ENCODE data around the gene PIGL.
"Not testable (repeated sequence)": the region's sequence is repeated elsewhere in the genome, so short reads cannot be mapped to it uniquely, and the experiment has no call there.

PIGL gene

DNA sequence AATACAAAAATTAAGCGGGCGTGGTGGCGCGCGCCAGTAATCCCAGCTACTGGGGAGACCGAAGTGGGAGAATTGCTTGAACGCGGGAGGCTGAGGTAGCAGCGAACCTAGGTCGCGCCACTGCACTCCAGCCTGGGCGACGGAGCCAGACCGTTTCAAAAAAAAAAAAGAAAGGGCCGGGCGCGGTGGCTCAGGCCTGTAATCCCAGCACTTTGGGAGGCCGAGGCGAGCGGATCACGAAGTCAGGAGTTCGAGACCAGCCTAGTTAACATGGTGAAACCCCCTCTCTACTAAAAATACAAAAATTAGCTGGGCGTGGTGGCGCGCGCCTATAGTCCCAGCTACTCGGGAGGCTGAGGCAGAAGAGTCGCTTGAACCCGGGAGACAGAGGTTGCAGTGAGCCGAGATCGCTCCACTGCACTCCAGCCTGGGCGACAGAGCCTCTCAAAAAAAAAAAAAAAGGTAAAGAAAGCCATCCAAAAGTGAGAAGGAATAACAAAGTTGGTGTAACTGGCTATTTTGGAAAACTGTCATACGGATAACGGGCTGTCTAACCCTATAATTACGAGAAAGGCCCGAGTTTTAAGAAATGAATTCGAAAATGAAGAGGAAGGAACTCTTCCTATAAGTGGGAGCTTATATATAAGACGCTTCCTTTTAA is 539 bp upstream of the PIGL start:
- DNase-seq (ENCODE audit: low spot score) = not testable (repeated sequence)

GRCh38 chr17:16222406-16222805 is 5.4 kb downstream of the PIGL start:
- no peak for DNase-seq (ENCODE audit: low spot score)

DNA sequence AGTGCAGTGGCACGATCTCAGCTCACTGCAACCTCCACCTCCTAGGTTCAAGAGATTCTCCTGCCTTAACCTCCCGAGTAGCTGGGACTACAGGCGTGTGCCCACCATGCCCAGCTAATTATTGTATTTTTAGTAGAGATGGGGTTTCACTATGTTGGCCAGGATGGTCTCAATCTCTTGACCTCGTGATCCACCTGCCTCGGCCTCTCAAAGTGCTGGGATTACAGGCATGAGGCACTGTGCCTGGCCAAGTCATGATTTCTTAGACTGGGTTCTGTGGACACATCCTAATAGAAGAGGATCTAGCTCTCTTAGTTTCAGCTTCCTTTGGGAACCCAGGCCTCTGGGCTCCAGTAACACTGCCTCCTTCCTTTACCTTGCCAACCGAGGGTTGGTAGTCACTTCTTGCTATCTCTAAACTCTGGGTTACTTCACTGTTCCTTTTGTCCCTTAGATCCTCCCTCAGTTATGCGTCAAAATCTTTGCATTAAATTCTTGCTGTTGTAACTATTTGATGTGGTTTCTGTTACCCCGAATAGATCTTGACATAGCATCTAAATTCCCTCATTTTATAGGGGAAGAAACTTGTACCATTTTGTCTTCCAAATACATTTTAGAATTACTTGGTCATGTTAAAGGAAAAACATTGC is 13.0 kb downstream of the PIGL start:
- DNase-seq (ENCODE audit: low spot score) = not testable (repeated sequence)

DNA sequence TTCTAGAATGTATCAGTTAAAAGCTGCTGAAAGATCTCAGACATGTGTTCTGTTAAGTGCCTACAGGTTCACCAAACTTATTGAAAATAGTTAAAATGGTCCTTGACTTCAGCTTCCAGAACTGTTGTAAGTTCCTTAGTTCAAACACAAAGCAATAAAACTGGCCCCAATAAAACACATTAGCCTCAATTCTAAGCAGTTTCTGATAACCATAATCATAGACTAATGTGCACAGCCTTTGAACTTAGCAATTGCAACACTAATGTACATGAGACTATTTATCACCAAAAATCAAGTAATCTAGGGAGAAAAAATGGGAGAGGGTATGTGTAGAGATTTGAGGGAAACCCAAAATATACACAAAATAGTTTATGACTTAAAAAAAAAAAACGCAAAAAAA is 15.4 kb downstream of the PIGL start:
- no peak for DNase-seq (ENCODE audit: low spot score)

- no peak for DNase-seq (ENCODE audit: low spot score)
Measured at GRCh38 chr17:16239931-16240330, 22.9 kb downstream of the PIGL start.

GRCh38 chr17:16241906-16242399 is 24.9 kb downstream of the PIGL start:
- no peak for DNase-seq (ENCODE audit: low spot score)

DNA sequence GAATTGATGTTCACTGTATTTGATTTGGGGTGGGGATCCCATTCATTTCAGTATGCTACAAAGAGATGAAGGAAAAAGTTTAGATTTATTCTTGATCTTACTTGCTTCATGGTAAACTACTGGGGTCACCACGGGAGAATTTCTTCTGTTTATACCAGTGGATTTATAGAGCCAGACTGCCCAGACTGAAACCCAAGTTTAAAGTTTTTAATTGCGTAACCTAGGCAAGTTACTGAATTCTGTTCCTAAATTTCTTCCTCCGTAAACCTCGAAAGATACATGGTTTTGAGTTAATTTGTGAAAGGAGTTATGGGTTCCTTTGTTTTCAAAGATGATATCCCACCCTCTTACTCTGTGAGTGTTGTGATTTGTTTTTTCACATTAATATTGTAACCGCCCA is 26.4 kb downstream of the PIGL start:
- no peak for DNase-seq (ENCODE audit: low spot score)

GRCh38 chr17:16243801-16244567 is 27.0 kb downstream of the PIGL start:
- no peak for DNase-seq (ENCODE audit: low spot score)

DNA sequence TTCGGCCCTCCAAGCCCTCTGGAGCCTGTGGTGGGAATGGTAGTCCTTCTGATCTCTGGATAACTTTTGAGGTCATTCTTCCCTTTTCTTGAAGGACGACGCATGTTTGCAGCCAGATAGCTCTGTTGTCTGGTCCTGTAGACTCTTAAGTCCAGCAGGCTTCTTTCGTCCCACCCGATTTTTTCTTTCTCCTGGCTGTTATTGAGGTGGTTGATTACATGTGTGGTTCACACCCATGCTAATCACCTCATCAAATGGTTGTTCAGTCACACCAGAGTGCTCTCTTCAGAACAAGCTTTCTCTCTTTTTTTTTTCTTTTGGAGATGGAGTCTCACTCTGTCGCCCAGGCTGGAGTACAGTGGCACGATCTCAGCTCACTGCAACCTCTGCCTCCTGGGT is 30.6 kb downstream of the PIGL start:
- DNase-seq (ENCODE audit: low spot score) = no peak

GRCh38 chr17:16250635-16251034 is 33.6 kb downstream of the PIGL start:
- DNase-seq (ENCODE audit: low spot score) = no peak

DNA sequence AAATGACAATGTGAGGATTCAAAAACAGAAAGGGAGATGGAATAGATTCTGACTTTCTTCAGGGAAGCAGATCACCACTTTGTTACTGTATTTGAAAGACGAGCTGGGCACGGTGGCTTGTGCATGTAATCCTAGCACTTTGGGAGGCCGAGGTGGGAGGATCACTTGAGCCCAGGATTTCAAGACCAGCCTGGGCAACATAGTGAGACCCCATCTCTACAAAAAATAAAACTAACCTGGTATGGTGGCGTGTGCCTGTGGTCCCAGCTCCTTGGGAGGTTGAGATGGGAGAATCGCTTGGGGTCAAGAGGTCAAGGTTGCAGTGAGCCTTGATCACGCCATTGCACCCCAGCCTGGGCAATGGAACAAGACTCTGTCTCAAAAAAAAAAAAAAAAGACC is 34.0 kb downstream of the PIGL start:
- no peak for DNase-seq (ENCODE audit: low spot score)

DNA sequence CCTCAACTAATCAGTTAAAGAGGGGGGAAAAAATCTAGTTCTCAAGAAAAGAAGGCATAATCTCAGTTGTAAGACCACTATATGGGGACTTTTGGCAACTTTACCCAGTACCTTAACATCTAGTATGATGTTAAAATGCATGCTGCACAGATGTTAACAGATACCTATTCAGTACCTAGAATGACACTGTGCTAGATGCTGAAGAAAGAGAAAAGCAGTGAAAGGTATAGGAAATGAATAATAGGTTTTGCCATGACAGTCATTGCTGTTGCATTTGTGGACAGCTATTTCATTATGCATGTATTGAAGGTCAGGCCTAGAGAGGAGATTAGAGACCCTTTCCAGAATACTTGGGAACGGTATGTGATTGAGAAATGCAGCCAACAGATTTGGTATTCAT is 34.5 kb downstream of the PIGL start:
- no peak for DNase-seq (ENCODE audit: low spot score)

DNA sequence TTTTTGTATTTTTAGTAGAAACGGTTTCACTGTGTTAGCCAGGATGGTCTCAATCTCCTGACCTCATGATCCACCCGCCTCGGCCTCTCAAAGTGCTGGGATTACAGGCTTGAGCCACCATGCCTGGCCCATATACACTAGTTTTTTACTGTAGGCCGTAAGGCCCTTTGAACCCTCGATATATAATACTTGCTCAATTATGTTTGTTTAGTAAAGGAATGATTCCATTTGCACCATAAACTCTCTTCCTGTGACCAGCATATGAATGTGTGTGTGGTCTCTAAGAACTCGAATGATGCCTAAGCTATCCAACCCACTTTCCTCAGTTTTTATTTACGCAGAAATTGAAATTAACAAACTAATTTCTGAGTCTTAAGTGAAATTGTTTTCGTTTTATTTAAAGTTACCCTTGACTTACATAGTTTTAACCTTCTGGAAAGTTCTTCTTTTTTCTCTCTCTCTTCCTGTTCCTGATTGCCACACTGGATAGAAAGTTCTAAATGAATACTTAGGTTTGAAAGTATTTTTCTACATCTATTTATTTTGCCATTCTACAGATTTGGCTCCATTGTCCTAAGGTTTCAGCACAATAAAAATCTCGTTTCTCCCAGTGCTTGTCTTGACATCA is 37.9 kb downstream of the PIGL start:
- no peak for DNase-seq (ENCODE audit: low spot score)

DNA sequence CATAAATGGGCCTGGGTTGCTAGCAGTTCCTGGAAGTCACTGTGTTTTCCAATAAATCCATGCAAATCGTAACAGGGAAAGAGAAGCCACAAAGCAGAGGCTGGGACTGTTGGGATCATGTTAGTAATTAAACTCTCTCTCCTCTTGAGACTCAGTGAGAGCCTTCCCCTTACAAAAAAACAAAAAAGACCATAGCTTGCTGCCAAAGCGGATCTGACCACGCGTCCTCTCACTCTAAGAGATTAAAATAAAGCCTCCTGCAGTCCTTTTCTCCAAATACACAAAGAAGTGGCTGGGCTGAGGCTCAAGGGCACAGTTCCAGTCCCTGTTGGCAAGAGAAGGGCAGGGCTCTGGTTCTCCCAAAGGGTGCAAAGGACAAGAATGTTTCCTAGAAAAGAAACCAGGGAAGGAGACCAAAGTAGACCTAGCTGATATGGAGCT is 38.5 kb downstream of the PIGL start:
- DNase-seq (ENCODE audit: low spot score) = no peak

DNA sequence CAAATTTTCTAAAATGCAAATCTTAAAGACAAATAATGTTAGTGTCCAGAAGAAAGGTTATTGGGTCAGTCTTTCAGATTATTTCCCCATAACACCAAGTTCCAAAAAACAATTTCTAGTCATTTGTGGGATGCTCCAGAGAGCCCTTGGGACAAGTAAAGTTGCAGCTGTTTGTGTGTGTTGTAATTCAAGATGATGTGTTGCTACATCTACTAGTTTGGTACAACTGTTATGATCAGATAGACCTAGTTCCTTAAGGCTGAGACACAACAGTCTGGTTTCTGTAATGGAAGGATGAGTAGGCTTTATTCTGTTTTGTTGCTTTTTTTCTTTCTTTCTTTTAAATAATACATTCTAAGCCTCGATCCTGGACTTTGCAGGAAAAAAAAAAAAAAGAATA is 41.9 kb downstream of the PIGL start:
- DNase-seq (ENCODE audit: low spot score) = no peak

- DNase-seq (ENCODE audit: low spot score) = no peak
Measured at GRCh38 chr17:16259926-16260325, 42.9 kb downstream of the PIGL start.

DNA sequence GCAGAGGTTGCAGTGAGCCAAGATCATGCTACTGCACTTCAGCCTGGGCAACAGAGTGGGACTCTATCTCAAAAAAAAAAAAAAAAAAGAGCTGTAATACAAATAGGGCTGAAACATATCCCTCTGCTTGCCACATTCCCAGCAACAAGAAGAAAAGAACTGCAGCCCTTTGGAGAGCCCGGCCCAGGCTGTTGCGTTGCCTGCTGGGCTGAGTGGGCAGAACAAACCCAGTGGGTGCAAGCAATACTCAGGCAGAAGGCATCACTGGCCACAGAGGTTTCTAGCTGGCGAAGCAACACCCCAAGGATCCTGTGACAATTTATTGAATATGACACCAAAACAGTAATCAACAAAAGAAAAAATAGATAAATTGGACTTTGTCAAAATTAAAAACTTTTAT is 44.0 kb downstream of the PIGL start:
- DNase-seq (ENCODE audit: low spot score) = no peak

DNA sequence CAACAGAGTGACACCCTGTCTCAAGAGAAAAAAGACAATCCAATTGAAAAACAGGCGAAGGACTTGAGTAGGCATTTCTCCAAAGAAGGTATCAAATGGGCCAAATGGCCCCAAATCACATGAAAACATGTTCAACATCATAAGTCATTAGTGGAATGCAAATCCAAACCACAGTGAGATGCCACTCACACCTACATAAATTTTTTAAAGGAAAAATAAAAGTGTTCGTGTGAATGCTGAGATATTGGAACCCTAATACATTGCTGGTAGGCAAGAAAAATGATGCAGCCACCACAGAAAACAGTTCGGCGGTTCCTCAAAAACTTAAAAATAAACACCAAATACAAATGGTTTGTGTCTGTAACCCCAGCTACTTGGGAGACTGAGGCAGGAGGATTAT is 45.2 kb downstream of the PIGL start:
- DNase-seq (ENCODE audit: low spot score) = no peak

- DNase-seq (ENCODE audit: low spot score) = no peak
Measured at GRCh38 chr17:16267174-16267573, 50.2 kb downstream of the PIGL start.

DNA sequence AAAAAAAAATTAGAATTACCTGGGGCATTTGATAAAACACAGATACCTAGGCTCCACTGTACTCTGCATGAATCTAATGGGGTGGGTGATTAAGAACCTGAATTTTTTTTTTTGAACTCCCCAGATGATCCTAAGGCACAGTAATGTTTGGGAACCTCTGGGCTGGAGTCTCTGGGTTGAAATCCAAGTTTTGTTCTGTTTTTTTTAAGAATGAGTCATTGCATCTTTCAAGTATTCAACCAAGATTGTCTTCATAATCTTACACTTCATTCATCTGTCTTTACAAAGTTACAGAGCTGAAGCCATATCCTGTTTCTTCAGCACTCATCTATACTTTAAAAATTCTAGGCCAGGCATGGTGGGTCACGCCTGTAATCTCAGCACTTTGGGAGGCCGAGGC is 52.6 kb downstream of the PIGL start:
- DNase-seq (ENCODE audit: low spot score) = no peak

GRCh38 chr17:16272111-16272840 is 55.3 kb downstream of the PIGL start:
- no peak for DNase-seq (ENCODE audit: low spot score)

DNA sequence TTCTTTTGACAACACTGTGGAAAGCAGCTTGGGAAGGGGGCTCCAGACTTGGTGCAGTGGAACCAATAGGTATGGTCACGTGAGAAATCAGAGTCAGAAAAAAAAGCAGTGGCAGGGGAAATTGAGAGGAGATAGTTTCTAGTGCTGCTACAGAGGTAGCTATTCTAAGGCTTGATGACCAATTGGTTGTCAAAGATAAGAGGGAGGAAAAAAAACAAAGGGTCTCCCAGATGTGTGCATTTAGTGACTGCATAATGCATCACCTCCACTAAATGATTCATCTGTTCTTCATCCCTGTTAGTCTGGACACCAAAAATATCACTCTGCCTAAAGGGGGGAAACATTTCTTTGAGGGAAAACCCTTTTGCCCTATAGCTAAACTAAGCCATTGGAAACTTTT is 56.5 kb downstream of the PIGL start:
- no peak for DNase-seq (ENCODE audit: low spot score)
